ENCODE data around the gene BMPR1B.

The BMPR1B gene

GRCh38 chr4:94757192-94758140 is at the start of gene BMPR1B:
Gene BMPR1B, plus strand, starts transcription at chr4:94757955. Its CDS starts 346,470 bp downstream, at chr4:95104425.
- DNase-seq, result no peak

GRCh38 chr4:94711635-94712034 is 46.1 kb upstream of the BMPR1B start:
- no peak for DNase-seq

- no peak for DNase-seq
Measured at GRCh38 chr4:94714365-94715160, 43.2 kb upstream of the BMPR1B start.

GRCh38 chr4:94715726-94716125 is 42.0 kb upstream of the BMPR1B start:
- no peak for DNase-seq

- DNase-seq, result no peak
Measured at GRCh38 chr4:94721310-94721709, 36.4 kb upstream of the BMPR1B start.

- no peak for DNase-seq
Measured at GRCh38 chr4:94722270-94722669, 35.5 kb upstream of the BMPR1B start.

- DNase-seq, result no peak
Measured at GRCh38 chr4:94722748-94723147, 35.0 kb upstream of the BMPR1B start.

- DNase-seq, result no peak
Measured at GRCh38 chr4:94724016-94724790, 33.6 kb upstream of the BMPR1B start.

GRCh38 chr4:94726524-94727123 is 31.1 kb upstream of the BMPR1B start:
- DNase-seq, result no peak

- DNase-seq, result no peak
Measured at GRCh38 chr4:94728056-94728766, 29.5 kb upstream of the BMPR1B start.

GRCh38 chr4:94732358-94732698 is 25.4 kb upstream of the BMPR1B start:
- DNase-seq, result no peak

GRCh38 chr4:94739741-94740140 is 18.0 kb upstream of the BMPR1B start:
- no peak for DNase-seq

- no peak for DNase-seq
Measured at GRCh38 chr4:94741304-94741703, 16.5 kb upstream of the BMPR1B start.

- DNase-seq, result no peak
Measured at GRCh38 chr4:94743838-94744237, 13.9 kb upstream of the BMPR1B start.

- DNase-seq, result no peak
Measured at GRCh38 chr4:94744850-94745249, 12.9 kb upstream of the BMPR1B start.

GRCh38 chr4:94746746-94747145 is 11.0 kb upstream of the BMPR1B start:
- no peak for DNase-seq

- DNase-seq, result no peak
Measured at GRCh38 chr4:94758141-94758699, 465 bp downstream of the BMPR1B start.

GRCh38 chr4:94758700-94759399 is 1.1 kb downstream of the BMPR1B start:
- DNase-seq, result no peak

GRCh38 chr4:94759767-94760211 is 2.0 kb downstream of the BMPR1B start:
- no peak for DNase-seq

- no peak for DNase-seq
Measured at GRCh38 chr4:94762326-94762725, 4.6 kb downstream of the BMPR1B start.

- DNase-seq, result no peak
Measured at GRCh38 chr4:94763005-94763404, 5.2 kb downstream of the BMPR1B start.

Data from activated naive CD4-positive, alpha-beta T cell treated with Interleukin-2 at 50 U/mL for 16 hours (primary cell).